ENCODE data around the gene KLHL25. TPM values are rescaled to one million over a fixed set of nuclear protein-coding genes. Genes with fewer than 3 reads are reported as not detected.

KLHL25 gene
- total RNA-seq, 1 experiment from 2014 or later, result 18.4 TPM

GRCh38 chr15:85792102-85792731 is 2.5 kb downstream of the KLHL25 start:
- Mint-ChIP-seq H3K27ac (no peak overlapping the region), H3K4me3 (no peak overlapping the region; a peak in 1 of 5 replicates), H3K9me3 (no peaks in the 10 kb centered on the region; a peak in 1 of 5 replicates), H3K36me3 (ENCODE audit: insufficient read depth in 1 of 3, low read depth in 3 of 3) (peaks cover 7 to 11% (median 9%) of the 10 kb centered on the region in 3 experiments), H3K4me1 (peaks cover 49 to 60% of the 10 kb centered on the region in 2 experiments), H3K27me3 (ENCODE audit: low read depth) (peaks cover 16% of the 10 kb centered on the region)
- Histone ChIP-seq H2AFZ (ENCODE audit: low read length) (no peak overlapping the region), H3K4me1 (ENCODE audit: insufficient read depth, low read length) (no peaks in the 10 kb centered on the region; the same call in 1 of the 2 replicates), H4K5ac (ENCODE audit: insufficient read length, low read depth, low read length) (no peak overlapping the region), H3K9ac (ENCODE audit: extremely low read depth, insufficient read length, low read length) (no peak overlapping the region), H3K56ac (ENCODE audit: insufficient read length, low read depth, low read length) (no peak overlapping the region), H2AK5ac (ENCODE audit: insufficient read length, low read length) (no peak overlapping the region), H3K9me3 (ENCODE audit: control insufficient read depth, low read depth, low read length) (no peaks in the 10 kb centered on the region), H3K23me2 (ENCODE audit: insufficient read length, low read depth, low read length, poor library complexity, severe bottlenecking) (peaks cover 8% of the 10 kb centered on the region), H3K27ac (ENCODE audit: insufficient read length, low read depth, low read length) (no peak overlapping the region), H3K18ac (ENCODE audit: insufficient read length, low read depth, low read length) (no peak overlapping the region), H3T11ph (ENCODE audit: low read length) (no peak overlapping the region), H4K91ac (ENCODE audit: insufficient read length, low read depth, low read length) (no peak overlapping the region), H4K8ac (replicated peaks; ENCODE audit: insufficient read length, low read depth, low read length) (no peak overlapping the region), H3K79me2 (ENCODE audit: insufficient read depth, low read length) (peaks cover 28% of the 10 kb centered on the region; the same call in 1 of the 2 replicates), H3K4me2 (ENCODE audit: insufficient read depth, insufficient read length, low read length) (no peak overlapping the region), H3K27me3 (ENCODE audit: insufficient read depth, low read length) (no peaks in the 10 kb centered on the region), H2BK12ac (ENCODE audit: insufficient read length, low read depth, low read length) (no peak overlapping the region), H3K14ac (ENCODE audit: insufficient read depth, low read length) (no peak overlapping the region), H3K23ac (ENCODE audit: insufficient read length, low read depth, low read length) (no peak overlapping the region), H2BK5ac (ENCODE audit: insufficient read length, low read length) (no peak overlapping the region), H4K20me1 (ENCODE audit: control insufficient read depth, insufficient read depth, insufficient read length) (no peaks in the 10 kb centered on the region), H3K4ac (ENCODE audit: low read depth, low read length) (no peak overlapping the region), H3K79me1 (ENCODE audit: insufficient read depth, low read depth, low read length, poor library complexity, severe bottlenecking) (peaks cover 8% of the 10 kb centered on the region), H2BK120ac (ENCODE audit: low read depth, low read length, poor library complexity, severe bottlenecking) (no peak overlapping the region), H2BK20ac (ENCODE audit: low read depth, low read length, poor library complexity, severe bottlenecking) (no peak overlapping the region), H2BK15ac (ENCODE audit: low read depth, low read length) (no peak overlapping the region)
- no CpG with 5 or more reads among the region's 4 CpGs for WGBS (ENCODE audit: extremely low coverage, insufficient read length, low lambda C conversion rate)
- no peak for TF ChIP-seq CTCF (conservative IDR thresholded peaks at IDR 0.05)
- no peak for DNase-seq
